Measurements from ENCODE around the gene AAGAB.

- TF ChIP-seq CTCF (IDR thresholded peaks at IDR 0.05), result no peak
- no peak for TF ChIP-seq EP300 (IDR thresholded peaks at IDR 0.05; ENCODE audit: low read depth)
Observed at GRCh38 chr15:67163180-67163579, 91.3 kb downstream of the AAGAB start.
